Natural killer cell (primary cell): ENCODE measurements around the gene BARX1. TPM values are rescaled to one million over a fixed set of nuclear protein-coding genes. Genes with fewer than 3 reads are reported as not detected.

Source experiments
- ATAC-seq, 3 donors: fragments of 150-1000 bp in 2 of 3; fragments of 200-7000 bp in 1 of 3; cut with Tn5 transposase; 1 replicate in 1 of 3; 2 replicates in 2 of 3; pipeline ENCODE4 v1.10.0; 2021; ENCODE audit warnings: mild to moderate bottlenecking in 2 of 3, moderate library complexity in 2 of 3
- DNase-seq, 2 donors: peaks; one replicate each; pipeline versions ENCODE4 v3.0.0 to v3.0.0-alpha.2; 2013 to 2021; ENCODE audit warnings: mixed read lengths in 1 of 2
- H3K27ac ChIP-seq: one replicate; pipeline ENCODE4 v1.5.1; 2013; ENCODE audit warnings: mild to moderate bottlenecking, low read length
- H3K27me3 ChIP-seq: one replicate; pipeline ENCODE4 v1.6.1; 2013; ENCODE audit warnings: low read length; ENCODE audit not compliant: control insufficient read depth, insufficient read depth
- H3K36me3 ChIP-seq: one replicate; pipeline ENCODE4 v1.6.1; 2013; ENCODE audit warnings: low read length; ENCODE audit not compliant: control insufficient read depth, insufficient read depth
- H3K4me1 ChIP-seq: one replicate; pipeline ENCODE4 v1.6.1; 2013; ENCODE audit warnings: low read length; ENCODE audit not compliant: control insufficient read depth, insufficient read depth
- H3K4me3 ChIP-seq: one replicate; pipeline ENCODE4 v1.5.1; 2013; ENCODE audit warnings: low read length
- H3K9me3 ChIP-seq: one replicate; pipeline ENCODE4 v1.6.1; 2013; ENCODE audit warnings: low read length; ENCODE audit not compliant: control insufficient read depth, insufficient read depth
- H3K27ac Mint-ChIP-seq, 2 donors: one replicate each; pipeline ENCODE4 v1.8.0; 2022; ENCODE audit warnings: mild to moderate bottlenecking in 2 of 2, mixed read lengths in 2 of 2, moderate library complexity in 1 of 2
- H3K27me3 Mint-ChIP-seq, 2 donors: one replicate each; pipeline ENCODE4 v1.8.0; 2022; ENCODE audit warnings: low read depth in 2 of 2, mixed read lengths in 2 of 2
- H3K36me3 Mint-ChIP-seq: one replicate; pipeline ENCODE4 v1.8.0; 2022; ENCODE audit warnings: mixed read lengths
- H3K4me1 Mint-ChIP-seq, 2 donors: one replicate each; pipeline ENCODE4 v1.8.0; 2022; ENCODE audit warnings: mixed read lengths in 2 of 2
- H3K4me3 Mint-ChIP-seq: one replicate; pipeline ENCODE4 v1.8.0; 2022; ENCODE audit warnings: mild to moderate bottlenecking, moderate library complexity, mixed read lengths
- H3K9me3 Mint-ChIP-seq, 2 donors: one replicate each; pipeline ENCODE4 v1.8.0; 2022; ENCODE audit warnings: mixed read lengths in 2 of 2
- CTCF ChIP-seq: fragments of 200-600 bp; IDR thresholded peaks from one replicate; pipeline ENCODE4 v1.8.0; 2022; ENCODE audit warnings: antibody characterized with exemption
- WGBS: methylation state at CpG from one replicate; pipeline ENCODE4 v1.1.7; 2013; ENCODE audit warnings: missing lambda C conversion rate; ENCODE audit not compliant: insufficient coverage; 5-methylcytosine and 5-hydroxymethylcytosine counted together
- intact Hi-C: fragments of 100-400 bp; cut with micrococcal nuclease; formaldehyde crosslinking; loops from one replicate; pipeline ENCODE4 v1.14.2; 2022
- total RNA-seq, 4 donors: library from RNA; stranded (reverse); fragments of 120-200 nt in 1 of 4; gene quantifications; one replicate each; pipeline versions ENCODE4 v1.2.3 to v1.2.4, GENCODE V29; 2013 to 2022

BARX1 gene
- total RNA-seq, 3 donors from 2014 or later (not counting 1 experiment from before 2014, with no cell fraction given): not detected

- Mint-ChIP-seq H3K36me3 (no peaks in the 10 kb centered on the region), H3K9me3 (no peaks in the 10 kb centered on the region), H3K4me1 (no peaks in the 10 kb centered on the region), H3K4me3 (no peak overlapping the region), H3K27me3 (peaks cover 10 to 15% of the 10 kb centered on the region in 2 donors), H3K27ac (no peak overlapping the region)
- no peak for DNase-seq
- no peak for ATAC-seq
- Histone ChIP-seq H3K27ac (no peak overlapping the region), H3K27me3 (no peaks in the 10 kb centered on the region), H3K4me1 (no peaks in the 10 kb centered on the region), H3K4me3 (no peak overlapping the region), H3K9me3 (no peaks in the 10 kb centered on the region), H3K36me3 (no peaks in the 10 kb centered on the region)
- intact Hi-C loops: no loop called here
- 91% methylated on average over 5 of the region's 5 CpGs for WGBS
- TF ChIP-seq CTCF: no peak
Observed at GRCh38 chr9:93907551-93908199, 47.5 kb downstream of the BARX1 start.

- no peak overlapping the region for H3K27ac Mint-ChIP-seq
- H3K36me3 Mint-ChIP-seq: no peaks in the 10 kb centered on the region
- Histone ChIP-seq H3K27me3 (no peaks in the 10 kb centered on the region), H3K4me3 (no peak overlapping the region), H3K4me1 (no peaks in the 10 kb centered on the region), H3K36me3 (no peaks in the 10 kb centered on the region), H3K9me3 (no peaks in the 10 kb centered on the region), H3K27ac (no peak overlapping the region)
- intact Hi-C loops: no loop called here
- no peak for DNase-seq
- WGBS: 75% methylated on average over 9 of the region's 10 CpGs
- H3K27me3 Mint-ChIP-seq: peaks cover 10 to 15% of the 10 kb centered on the region in 2 donors
- no peak overlapping the region for H3K4me3 Mint-ChIP-seq
- H3K9me3 Mint-ChIP-seq: no peaks in the 10 kb centered on the region
- TF ChIP-seq CTCF: no peak
- ATAC-seq: no peak
- H3K4me1 Mint-ChIP-seq: peaks cover 0 to 5% of the 10 kb centered on the region in 2 donors
Observed at GRCh38 chr9:93906195-93906880, 48.8 kb downstream of the BARX1 start.

GRCh38 chr9:93905473-93906133 is 49.6 kb downstream of the BARX1 start:
- intact Hi-C loops: no loop called here
- WGBS: 86% methylated on average over 10 of the region's 10 CpGs
- H3K27me3 ChIP-seq: no peaks in the 10 kb centered on the region
- no peaks in the 10 kb centered on the region for H3K9me3 Mint-ChIP-seq
- H3K27ac ChIP-seq: no peak overlapping the region
- ATAC-seq (no peak), DNase-seq (no peak)
- H3K36me3 ChIP-seq: no peaks in the 10 kb centered on the region
- no peak overlapping the region for H3K27ac Mint-ChIP-seq
- H3K4me3 ChIP-seq: no peak overlapping the region
- no peak for TF ChIP-seq CTCF
- no peak overlapping the region for H3K4me3 Mint-ChIP-seq
- no peaks in the 10 kb centered on the region for H3K9me3 ChIP-seq
- peaks cover 0 to 5% of the 10 kb centered on the region in 2 donors for H3K4me1 Mint-ChIP-seq
- no peaks in the 10 kb centered on the region for H3K36me3 Mint-ChIP-seq
- no peaks in the 10 kb centered on the region for H3K4me1 ChIP-seq
- peaks cover 10 to 15% of the 10 kb centered on the region in 2 donors for H3K27me3 Mint-ChIP-seq
